DMS153 (cell line): ENCODE measurements around the gene NGF.

Experiments used
- DNase-seq: peaks from one replicate; lab custom pipeline; 2025; lab: John Stamatoyannopoulos, UW

The NGF gene

DNA sequence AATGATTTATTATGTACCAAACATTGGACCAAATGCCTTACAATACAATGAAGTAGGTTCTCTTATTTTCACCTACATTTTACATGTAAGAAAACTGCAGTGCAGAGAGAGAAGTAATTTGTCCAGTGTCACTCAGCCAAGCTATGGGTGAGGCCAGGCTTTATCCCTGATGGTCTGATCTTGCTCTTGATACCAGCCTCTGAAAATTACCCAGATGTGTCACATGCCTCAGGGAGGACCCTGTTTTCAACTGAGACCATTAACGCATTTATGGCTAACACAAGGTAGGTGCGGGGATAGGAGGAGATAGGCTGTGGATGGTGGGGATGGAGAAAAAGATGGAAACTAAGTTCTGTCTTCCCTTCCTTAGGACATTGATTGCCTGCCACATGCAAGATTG is 56.9 kb downstream of the NGF start:
- DNase-seq: no peak

DNA sequence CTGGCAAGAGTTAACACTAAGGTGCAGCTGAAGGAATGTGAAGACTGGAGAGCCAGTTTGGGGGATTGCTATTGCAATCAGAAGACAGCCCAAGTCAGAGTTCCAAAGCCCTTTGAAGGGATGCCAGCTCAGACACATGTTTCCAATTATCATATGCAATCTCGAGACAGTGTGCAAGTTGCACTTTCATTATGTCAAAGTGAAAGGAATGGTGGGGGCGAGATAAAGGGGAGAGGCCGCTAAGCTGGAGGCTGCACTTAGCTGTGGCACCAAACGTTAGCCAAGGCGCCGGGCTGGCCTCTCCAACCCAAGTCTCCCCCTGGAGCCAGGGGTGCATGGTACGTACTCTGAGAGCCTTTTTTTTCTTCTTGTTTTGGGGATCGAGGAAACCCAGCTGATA is 58.0 kb downstream of the NGF start:
- no peak for DNase-seq

DNA sequence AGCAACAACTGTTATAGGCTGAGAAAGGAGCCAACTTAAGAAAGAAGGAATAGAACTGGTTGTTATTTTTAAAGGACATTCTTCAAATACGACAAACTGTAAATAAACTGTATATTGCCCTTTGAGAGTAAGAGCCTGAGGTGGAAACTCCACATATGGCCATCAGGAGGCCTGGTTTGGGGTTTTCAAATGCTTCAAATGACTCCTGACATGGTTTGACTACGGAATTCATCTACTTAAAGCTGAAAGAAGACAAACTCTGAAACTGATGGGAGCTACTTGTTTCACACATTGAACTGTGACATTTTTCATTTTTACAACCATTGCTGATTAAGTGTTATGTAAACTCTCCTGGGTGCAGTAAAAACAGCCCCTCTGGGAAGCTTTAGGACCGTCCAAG is 59.8 kb downstream of the NGF start:
- DNase-seq: no peak

DNA sequence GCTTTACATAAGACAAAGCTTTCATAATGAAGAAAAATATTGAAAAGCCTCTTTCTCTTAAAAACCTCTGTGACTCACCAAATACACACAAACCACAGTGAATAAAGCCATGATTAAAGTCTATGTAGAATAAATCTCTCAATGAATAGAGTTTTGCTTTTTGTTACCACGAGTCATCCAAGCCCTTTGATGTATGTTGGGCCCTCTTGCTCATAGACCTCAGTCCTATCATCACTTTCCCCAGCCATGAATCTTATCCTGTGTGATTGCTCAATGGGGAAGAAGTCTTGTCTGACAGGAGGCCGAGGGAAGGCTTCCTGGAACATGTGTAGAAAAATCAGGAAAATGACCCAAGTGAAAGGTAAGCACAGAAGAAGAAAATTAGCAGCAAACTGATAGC is 60.8 kb downstream of the NGF start:
- DNase-seq: no peak

DNA sequence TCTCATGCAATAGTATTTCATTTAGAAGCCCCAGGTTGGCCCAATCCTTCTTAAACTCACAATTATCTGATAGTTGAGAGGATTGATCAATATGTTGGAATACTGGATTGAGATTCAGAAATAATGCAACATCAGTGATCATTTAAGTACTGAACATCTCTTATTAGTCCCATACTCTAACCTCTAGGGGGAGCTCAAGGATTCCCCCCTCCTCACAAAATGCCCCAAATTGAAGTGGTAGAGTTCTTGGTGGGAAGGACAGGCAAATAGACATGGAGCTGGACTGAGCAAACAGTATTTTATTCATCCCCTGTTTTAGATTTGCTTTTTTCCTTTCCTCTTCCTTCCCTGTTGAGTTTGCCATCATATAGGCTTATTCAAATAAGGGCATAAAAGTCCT is 62.8 kb downstream of the NGF start:
- no peak for DNase-seq

DNA sequence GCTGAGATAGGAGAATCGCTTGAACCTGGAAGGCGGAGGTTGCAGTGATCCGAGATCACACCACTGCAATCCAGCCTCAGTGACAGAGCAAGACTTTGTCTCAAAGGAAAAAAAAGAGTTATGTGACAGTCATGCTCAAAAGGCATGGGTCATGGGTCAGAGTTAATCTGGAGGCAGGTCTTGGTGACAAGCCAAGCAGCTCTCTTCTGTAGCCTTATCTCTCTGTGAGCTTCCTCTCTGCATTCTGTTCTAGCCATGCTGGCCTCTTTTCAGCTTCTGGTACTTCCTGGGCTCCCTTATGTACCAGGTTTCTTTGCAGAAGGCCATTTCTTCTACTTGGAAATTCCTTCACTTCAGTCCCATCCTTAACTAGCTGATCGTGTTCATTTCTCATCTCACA is 63.6 kb downstream of the NGF start:
- no peak for DNase-seq

DNA sequence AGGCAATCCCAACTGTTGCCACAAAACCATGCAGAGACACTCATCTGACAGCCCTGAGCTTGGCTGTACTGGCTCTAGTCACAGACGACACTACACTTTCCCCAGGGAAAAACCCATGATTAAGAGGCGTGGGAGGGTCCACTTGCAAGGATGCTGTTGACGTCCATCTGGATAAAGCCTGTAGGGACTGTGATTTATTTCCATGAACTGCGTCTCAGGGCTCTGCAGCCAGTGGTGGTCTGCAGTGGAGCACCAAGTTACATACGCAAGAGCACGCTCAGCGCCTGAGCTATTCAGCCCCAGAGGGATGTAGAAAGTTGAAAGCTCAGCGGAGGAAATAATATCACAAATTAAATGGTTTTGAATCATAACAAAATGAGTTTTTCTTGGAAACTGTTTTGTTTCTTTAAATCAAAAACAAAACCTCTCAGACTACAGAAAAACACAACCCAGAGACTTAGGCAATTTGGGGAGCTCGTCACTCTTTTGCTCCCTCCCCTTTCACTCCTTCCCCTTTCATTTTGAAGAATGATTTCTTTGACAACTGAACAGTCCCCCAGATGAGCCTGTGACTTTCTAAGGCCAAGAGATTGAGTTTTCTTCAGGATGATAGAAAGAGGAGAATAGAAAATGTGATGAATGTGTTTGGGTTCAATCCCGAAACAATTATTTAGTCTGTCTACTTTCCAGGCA is 71.2 kb downstream of the NGF start:
- no peak for DNase-seq

DNA sequence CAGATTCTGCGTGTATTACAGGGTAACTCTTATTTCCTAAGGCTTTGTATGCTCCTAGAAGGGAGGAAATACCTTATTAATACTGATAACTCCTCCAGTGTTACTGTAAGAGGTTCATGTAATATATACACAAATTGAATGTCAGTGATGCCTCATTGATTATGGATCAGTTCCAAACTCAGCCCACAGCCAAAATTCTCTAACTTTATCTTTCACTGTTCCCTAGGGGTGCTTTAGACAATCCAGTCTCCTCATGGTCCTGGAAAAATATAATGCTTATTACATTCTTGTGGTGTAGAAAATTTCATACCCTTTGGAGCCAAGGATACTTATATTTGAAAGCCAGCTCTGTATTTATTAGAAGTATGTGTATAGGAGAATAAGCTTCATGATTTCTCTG is 73.0 kb downstream of the NGF start:
- no peak for DNase-seq

DNA sequence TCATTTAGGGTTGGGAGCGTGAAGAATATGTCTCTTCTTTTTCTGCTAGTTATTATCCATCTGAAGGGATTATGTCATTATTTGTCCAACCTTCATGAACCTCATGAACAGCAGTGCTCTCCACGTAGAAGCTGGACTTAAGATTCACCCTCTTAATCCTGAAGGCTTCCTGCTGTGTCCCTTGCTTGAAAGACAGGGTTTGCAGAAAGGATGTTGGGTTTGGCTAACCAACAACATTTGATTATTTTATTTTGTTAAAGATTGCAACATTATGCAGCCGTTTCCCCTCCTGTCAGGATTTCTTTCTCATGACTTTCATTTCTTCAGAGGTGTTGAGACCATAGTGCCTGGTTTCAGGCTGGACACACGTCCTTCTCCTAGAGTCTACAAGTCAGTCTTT is 75.2 kb downstream of the NGF start:
- DNase-seq: no peak

DNA sequence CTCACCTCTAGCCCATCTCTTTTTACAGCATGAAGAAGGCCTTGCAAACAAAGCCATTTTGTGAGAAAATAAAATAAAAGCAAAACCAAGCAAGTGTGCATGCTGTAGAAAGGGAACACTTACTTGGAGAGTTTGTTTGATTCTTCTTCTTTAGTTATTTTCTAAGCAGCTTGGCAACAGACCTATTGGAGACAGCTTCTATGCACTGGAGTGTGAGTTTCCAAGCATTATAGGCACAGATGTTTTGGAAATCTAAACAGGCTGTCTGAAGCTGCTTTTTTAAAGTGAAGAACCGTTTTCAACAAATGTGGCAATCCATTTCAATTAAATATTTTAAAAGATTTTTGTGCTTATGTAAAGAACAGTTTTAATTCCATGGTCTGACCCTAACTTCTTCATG is 76.6 kb downstream of the NGF start:
- no peak for DNase-seq

DNA sequence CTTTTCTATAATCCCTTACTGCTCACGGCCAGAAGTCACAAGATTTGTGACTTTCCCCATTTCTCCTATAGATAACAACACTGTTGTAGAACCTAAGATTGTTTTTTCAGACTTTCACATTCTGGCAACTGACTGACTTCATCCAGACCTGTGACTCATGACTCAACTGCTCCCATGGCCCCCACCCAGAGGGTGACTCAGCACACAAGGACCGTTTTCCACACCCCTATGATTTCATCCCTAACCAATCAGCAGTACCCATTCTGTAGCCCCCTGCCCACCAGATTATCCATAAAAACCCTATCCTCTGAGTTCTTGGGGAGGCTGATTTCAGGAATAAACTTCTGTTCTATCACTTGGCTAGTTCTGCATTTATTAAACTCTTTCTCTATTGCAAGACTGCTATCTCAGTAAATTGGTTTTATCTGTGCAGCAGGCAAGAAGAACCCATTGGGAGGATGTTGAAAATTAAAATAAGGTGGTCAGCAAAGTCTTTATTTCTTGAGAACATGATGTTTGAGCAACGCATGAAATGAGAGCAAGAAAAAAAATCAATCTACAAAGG is 79.7 kb downstream of the NGF start:
- no peak for DNase-seq

DNA sequence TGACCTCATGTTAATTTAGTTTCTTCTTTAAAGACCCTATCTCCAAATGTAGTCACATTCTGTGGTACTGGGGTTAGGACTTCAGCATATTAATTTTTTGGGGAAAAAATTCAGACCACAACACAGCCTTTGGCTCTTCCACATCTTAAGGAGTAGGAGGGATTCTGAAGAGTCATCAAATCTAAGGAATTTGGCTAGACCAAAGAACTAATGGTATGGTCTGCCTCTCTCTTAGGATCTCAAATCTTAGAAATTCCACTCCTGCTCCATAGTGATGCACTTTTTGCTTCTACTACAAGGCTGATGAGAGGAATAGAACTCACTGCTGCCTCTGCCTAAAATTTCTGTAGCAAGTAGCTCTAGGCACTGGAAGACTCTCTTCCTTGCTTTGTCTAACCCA is 80.5 kb downstream of the NGF start:
- DNase-seq: no peak

DNA sequence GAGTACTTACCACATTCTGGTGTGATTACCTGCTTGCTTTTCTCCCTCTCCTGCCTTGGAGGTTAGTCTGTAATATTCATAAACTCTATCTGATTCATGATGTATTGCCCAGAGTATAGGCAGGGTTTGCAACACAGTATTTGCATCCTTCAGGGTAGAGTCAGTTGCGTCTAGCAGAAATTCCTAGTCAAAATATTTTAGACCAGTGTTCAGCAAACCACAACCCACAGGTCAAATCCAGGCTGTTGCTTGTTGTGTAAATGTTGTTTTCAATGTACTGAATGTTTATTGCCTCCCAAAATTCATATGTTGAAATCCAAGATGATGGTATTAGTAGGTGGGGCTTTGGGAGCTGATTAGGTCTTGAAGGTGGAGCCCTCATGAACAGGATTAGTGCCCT is 82.9 kb downstream of the NGF start:
- DNase-seq: no peak

DNA sequence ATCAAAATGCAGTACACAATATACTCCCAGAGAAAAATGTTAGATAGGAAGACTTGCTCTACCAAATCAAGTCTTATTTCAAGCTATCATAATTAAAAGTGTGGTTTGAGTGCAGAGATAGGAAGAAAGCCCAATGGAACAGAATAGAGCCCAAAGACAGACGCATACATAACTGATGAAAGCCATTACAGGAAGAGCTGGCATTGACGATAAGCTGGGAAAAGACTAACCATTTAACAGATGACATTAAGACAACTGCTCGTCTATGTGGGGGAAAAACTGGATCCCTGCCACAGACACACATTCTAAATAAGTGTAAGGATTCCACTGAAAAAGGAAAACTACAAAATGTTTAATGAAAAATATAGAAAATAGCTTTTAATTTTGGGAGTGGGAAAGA is 85.5 kb downstream of the NGF start:
- no peak for DNase-seq

DNA sequence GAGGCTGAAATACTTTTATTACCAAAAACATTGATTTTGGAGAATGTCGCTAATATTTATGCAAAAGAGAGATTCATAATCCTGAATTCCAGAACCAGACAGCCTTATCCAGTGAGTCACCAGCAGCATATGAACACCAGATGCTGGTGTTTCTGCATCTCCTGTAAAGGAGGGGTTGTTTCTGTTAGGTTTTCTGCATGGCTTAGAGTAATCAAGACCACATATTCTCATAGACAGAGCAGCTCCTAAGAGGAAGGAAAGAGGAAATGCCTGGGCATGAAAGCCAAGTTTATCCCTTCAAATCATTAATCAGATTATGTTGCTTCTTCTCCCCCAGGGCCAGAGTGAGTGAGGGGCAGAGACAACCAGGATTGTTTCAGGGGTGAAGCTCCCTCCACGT is 86.2 kb downstream of the NGF start:
- DNase-seq: no peak

DNA sequence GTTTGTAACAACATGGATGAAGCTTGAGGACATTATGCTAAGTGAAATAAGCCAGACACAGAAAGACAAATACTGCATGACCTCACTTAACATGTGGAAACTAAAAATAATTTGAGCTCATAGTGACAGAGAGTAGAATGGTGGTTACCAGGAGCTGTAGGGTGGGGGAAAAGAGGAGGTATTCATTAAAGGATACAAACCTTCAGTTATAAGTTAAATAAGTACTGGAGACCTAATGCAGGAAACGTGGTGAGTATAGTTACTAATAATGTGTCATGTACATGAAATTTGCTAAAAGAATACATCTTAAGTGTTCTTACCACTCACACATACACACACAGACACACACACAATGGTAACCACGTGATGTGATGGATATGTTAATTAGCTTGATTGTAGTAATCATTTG is 86.7 kb downstream of the NGF start:
- DNase-seq: no peak

DNA sequence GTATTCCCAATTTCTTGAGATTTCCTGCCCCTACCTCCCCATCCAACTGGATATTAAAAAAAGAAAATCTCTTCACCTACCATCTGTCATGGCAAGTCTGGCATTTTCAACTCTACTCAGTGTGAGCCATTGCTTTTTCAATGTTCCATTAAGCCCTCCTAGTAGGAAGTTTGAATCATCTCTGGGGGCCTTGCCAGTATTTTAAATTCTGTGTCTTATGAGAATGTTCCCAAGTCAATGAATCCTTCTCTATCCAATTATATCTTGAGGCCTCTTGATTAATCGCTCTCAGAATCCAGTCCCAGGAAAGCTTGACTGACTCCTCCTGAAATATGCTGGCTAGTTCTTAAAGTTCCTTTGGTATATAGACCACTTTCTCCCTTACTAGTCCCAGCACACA is 91.5 kb downstream of the NGF start:
- DNase-seq: no peak

DNA sequence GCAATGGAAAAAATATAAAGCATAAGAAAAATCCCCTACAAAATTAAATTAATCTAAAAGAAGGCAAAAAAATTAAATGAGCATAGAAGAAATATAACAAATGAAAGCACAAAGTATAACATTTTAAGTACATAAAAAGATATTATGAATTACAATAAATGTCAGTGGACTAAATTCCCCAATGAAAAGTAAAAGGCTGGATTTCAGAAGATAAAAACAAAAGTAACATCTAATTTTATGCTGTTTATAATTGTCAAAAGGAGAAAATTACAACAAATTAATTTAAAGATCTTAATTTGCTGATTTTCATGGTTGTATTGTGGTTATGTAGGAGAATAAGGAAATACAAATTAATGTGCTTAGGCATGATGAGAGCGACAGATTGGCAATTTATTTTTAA is 92.8 kb downstream of the NGF start:
- no peak for DNase-seq

DNA sequence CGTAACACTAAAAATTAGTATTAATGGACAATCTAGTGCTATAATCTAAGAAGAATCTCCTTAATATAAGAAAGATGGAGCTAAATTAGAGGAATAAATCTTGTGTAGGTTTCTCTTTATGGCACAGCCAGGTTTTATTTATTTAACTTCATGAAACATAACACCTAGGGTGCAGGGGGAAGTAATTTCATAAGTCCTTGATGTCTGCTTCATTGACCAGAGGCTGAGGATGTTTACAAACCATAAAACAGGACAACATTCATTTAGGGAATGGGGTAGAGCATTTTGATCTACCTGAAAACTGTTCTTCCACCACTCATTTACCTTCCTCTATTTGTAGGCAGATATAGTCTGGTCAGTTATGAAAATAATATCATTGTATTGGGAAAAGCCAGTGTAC is 95.5 kb downstream of the NGF start:
- DNase-seq: peak; percentile 82

DNA sequence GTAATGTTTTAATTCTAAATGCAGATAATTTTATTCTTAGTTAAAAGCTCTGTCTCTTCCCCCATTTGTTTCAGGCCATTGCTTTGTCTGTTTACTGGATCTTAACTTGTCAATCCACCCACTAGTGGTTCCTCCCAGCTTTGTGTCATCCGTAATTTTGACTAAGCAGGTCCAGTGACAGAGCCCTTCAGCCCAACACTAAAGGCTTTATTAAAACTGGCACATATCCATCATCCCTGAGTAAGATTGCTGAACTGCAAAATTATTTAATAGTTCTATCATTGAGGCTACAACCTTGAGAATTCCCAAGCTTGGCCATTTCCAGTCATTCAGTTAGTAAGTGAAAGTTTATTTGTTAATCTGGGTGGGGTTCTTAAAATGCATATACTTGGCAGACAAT is 96.7 kb downstream of the NGF start:
- DNase-seq: no peak

DNA sequence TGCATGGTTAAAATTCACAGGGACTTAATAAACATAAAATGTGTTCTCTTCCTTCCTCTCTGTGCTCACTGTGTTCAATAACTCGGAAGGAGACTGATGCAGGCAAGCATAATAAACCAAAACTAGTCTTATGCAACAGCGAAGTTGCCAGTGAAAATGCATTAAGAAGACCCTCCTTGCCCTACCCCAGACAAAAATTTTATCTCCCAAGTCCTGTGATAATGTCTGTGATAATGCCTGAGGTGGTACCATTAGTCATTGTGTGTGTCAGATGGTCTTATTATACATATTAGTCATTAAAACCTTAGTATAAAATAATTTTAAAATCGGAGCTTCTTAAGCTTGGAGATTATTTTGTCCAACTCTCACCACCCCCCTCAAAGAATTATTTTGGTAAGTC is 97.8 kb downstream of the NGF start:
- no peak for DNase-seq

DNA sequence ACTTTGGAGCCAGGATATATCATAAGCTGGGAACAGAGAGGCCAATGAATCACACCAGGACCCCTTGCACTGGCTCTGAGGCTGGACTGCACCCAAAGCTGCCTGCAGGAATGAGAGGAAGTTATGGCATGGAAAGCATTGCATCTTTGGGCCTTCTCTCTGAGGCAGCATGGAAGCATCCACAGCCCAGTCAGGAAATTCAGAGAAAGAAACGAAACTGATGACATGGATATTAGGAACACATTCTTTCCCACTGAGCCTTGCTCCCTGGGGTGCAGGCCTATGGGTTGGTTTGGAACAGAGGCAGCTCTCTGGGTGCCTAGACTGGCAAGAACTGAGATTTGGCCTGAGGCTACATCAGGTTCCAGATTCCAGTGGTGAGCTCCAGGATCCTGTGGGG is 98.6 kb downstream of the NGF start:
- no peak for DNase-seq

DNA sequence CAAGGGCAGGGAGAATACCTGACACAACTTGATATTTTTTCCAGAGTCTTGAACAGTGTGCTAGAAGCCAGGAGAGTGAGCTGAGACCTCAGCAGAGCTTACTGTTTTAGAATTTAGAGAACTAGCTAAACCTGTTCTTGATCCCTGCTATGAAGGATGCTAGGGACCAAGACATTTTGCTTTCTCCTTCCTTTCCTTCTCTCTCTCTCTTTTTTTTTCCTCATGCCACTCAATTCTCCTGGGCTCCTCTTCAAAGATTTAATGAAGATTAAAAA is 99.0 kb downstream of the NGF start:
- DNase-seq: no peak

DNA sequence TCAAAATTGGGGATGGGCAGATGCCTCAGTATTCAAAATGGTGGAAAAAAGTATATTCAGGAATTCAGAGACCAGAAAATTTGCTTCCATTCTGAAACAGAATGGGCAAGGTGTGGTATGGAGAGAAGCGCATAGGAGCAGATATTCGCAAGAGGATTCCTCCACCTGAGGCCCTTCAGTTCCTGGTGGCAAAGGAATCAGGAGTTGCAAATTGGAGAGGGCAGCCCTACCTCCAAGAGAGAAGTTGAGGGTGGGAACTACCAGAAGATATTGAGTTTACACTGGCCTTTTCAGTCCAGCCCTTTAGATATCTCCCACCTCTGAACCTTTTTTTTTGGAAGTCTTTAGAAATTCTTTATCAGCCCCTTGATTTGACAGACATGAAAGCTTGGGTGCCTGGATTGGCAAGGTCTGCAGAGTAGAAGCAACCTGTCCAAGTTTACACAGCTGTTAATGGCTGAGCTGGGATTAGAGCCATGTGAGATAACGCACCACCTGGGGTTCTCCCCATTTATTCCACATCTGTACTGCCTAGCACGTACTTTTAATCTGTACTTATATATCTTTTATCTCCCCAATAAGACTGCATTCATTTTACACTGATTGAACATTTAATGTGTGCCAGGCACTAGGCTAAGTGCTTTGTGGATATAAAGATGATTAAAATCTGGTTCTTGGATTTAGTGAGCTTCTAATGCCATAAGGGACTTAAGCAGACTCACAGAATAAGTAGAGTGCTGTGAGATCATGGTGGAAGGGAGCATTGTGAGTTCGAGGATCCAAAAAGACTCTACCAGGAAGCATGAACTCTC is 99.5 kb downstream of the NGF start:
- no peak for DNase-seq
